ENCODE measurements around the gene VSTM4. TPM values are rescaled to one million over a fixed set of nuclear protein-coding genes. Genes with fewer than 3 reads are reported as not detected.

Gene VSTM4
- total and polyA plus RNA-seq, 2 experiments from 2014 or later: 9.5 to 12.3 TPM

- Histone ChIP-seq H3K9me3 (ENCODE audit: low read depth) (no peaks in the 10 kb centered on the region), H3K36me3 (ENCODE audit: low read depth) (no peaks in the 10 kb centered on the region), H2AFZ (no peak overlapping the region), H3F3A (ENCODE audit: insufficient read depth) (no peaks in the 10 kb centered on the region), H3K4me3 (no peak overlapping the region), H3K27ac (no peak overlapping the region), H3K9ac (no peak overlapping the region), H3K9me2 (ENCODE audit: insufficient read depth) (no peaks in the 10 kb centered on the region), H3K27me3 (replicated peaks; ENCODE audit: insufficient read depth) (no peaks in the 10 kb centered on the region), H4K20me1 (ENCODE audit: insufficient read depth) (no peaks in the 10 kb centered on the region), H3K4me2 (ENCODE audit: unreplicated experiment) (no peak overlapping the region), H3K79me2 (ENCODE audit: insufficient read depth) (no peaks in the 10 kb centered on the region), H3K4me1 (ENCODE audit: insufficient read depth) (peaks cover 5% of the 10 kb centered on the region)
- in situ Hi-C loops (cut with MboI): no loop called here
- DNase-seq: no peak
- 79 to 85% methylated on average over 5 to 7 of the region's 7 CpGs for WGBS, 2 experiments (ENCODE audit: low coverage in 1 of 2, low lambda C conversion rate in 2 of 2, missing lambda C conversion rate in 2 of 2)
- no peak for TF ChIP-seq EZH2 (IDR thresholded peaks at IDR 0.05; ENCODE audit: insufficient read depth, poor library complexity, severe bottlenecking)
These were observed 89.9 kb downstream of the VSTM4 start for GRCh38 chr10:49025347-49025983.

DNA sequence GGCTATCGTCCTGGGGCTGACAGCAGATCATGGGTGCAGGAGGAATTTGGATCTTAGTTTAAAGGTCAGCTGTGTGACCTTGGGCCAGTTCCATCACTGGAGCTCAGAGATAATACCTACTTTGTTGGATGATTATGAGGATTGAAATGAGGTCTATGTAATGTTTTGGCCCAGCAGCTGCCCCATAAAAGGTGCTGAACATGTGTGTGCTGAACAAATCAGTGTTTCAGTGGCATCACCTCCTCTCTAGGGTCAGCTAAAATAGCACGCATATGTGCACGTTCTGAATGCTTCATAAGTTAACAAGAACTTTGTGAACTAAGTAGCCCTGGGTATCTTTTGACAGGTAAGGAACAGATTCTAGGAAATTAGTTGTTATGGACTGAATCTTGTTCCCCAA, 90.8 kb downstream of the VSTM4 start:
- Histone ChIP-seq H3K36me3 (ENCODE audit: low read depth) (no peaks in the 10 kb centered on the region), H4K20me1 (ENCODE audit: insufficient read depth) (no peaks in the 10 kb centered on the region), H2AFZ (no peak overlapping the region), H3F3A (ENCODE audit: insufficient read depth) (no peaks in the 10 kb centered on the region), H3K4me2 (ENCODE audit: unreplicated experiment) (no peak overlapping the region), H3K27me3 (replicated peaks; ENCODE audit: insufficient read depth) (no peaks in the 10 kb centered on the region), H3K9ac (no peak overlapping the region), H3K79me2 (ENCODE audit: insufficient read depth) (no peaks in the 10 kb centered on the region), H3K4me1 (ENCODE audit: insufficient read depth) (peaks cover 5% of the 10 kb centered on the region), H3K9me2 (ENCODE audit: insufficient read depth) (no peaks in the 10 kb centered on the region), H3K9me3 (ENCODE audit: low read depth) (no peaks in the 10 kb centered on the region), H3K27ac (no peak overlapping the region), H3K4me3 (no peak overlapping the region)
- TF ChIP-seq EZH2phosphoT487 (IDR thresholded peaks at IDR 0.05; ENCODE audit: insufficient read depth, low read depth) (no peak), EZH2 (IDR thresholded peaks at IDR 0.05; ENCODE audit: insufficient read depth, poor library complexity, severe bottlenecking) (no peak)
- no peak for DNase-seq
- WGBS, 2 experiments (ENCODE audit: low coverage in 1 of 2, low lambda C conversion rate in 2 of 2, missing lambda C conversion rate in 2 of 2): 81 to 85% methylated on average over 3 of the region's 3 CpGs
- in situ Hi-C loops (cut with MboI): no loop called here

- peak overlapping the region; percentile 15; the same call in 1 of the 2 replicates for H3K27ac ChIP-seq
- DNase-seq: peak; percentile 49
- peak overlapping the region; percentile 49; the same call in 1 of the 2 replicates for H2AFZ ChIP-seq
These were observed 91.6 kb downstream of the VSTM4 start for GRCh38 chr10:49023752-49024151.

DNA sequence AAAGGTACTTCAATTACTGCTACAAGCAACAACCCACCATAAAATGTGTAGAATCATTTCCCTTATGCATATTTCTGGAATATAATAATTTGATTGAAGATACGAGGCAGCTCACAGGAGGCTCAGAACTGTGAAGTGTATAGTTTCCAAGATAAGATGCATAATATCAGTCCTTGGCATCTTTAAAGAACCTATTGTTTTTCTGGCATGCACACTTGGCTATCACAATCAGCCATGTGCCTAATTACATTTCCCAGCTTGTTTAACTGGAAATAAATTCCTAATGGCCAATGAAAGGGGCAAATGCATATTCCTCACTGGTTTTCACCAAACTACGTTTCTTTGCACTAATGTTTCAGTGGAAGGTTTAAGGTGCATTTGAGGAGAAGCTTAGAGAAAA, 92.3 kb downstream of the VSTM4 start:
- no peak overlapping the region for H3K4me3 ChIP-seq
- H3K27me3 ChIP-seq (replicated peaks; ENCODE audit: insufficient read depth): no peaks in the 10 kb centered on the region
- no peaks in the 10 kb centered on the region for H3K9me2 ChIP-seq (ENCODE audit: insufficient read depth)
- no peak overlapping the region for H3K27ac ChIP-seq
- H3K9ac ChIP-seq: no peak overlapping the region
- in situ Hi-C loops (cut with MboI): no loop called here
- TF ChIP-seq EZH2 (IDR thresholded peaks at IDR 0.05; ENCODE audit: insufficient read depth, poor library complexity, severe bottlenecking) (no peak), EZH2phosphoT487 (IDR thresholded peaks at IDR 0.05; ENCODE audit: insufficient read depth, low read depth) (no peak)
- DNase-seq: no peak
- H2AFZ ChIP-seq: no peak overlapping the region
- no peaks in the 10 kb centered on the region for H4K20me1 ChIP-seq (ENCODE audit: insufficient read depth)
- H3K9me3 ChIP-seq (ENCODE audit: low read depth): no peaks in the 10 kb centered on the region
- H3F3A ChIP-seq (ENCODE audit: insufficient read depth): no peaks in the 10 kb centered on the region
- no peaks in the 10 kb centered on the region for H3K79me2 ChIP-seq (ENCODE audit: insufficient read depth)
- peaks cover 5% of the 10 kb centered on the region for H3K4me1 ChIP-seq (ENCODE audit: insufficient read depth)
- H3K4me2 ChIP-seq (ENCODE audit: unreplicated experiment): no peak overlapping the region
- no peaks in the 10 kb centered on the region for H3K36me3 ChIP-seq (ENCODE audit: low read depth)
- 56 to 60% methylated on average over 2 of the region's 2 CpGs for WGBS, 2 experiments (ENCODE audit: low coverage in 1 of 2, low lambda C conversion rate in 2 of 2, missing lambda C conversion rate in 2 of 2)

More at GRCh38 chr10:49023752-49024151, 91.6 kb downstream of the VSTM4 start:
- TF ChIP-seq EZH2 (IDR thresholded peaks at IDR 0.05; ENCODE audit: insufficient read depth, poor library complexity, severe bottlenecking) (no peak), EZH2phosphoT487 (IDR thresholded peaks at IDR 0.05; ENCODE audit: insufficient read depth, low read depth) (no peak)
- Histone ChIP-seq H3F3A (ENCODE audit: insufficient read depth) (no peaks in the 10 kb centered on the region), H3K4me3 (no peak overlapping the region), H3K9me2 (ENCODE audit: insufficient read depth) (no peaks in the 10 kb centered on the region), H3K36me3 (ENCODE audit: low read depth) (no peaks in the 10 kb centered on the region), H3K4me2 (ENCODE audit: unreplicated experiment) (no peak overlapping the region), H3K9ac (0 out of 2 replicates have a peak overlapping the region, but pooled peaks have one; percentile 22), H3K9me3 (ENCODE audit: low read depth) (no peaks in the 10 kb centered on the region), H3K4me1 (ENCODE audit: insufficient read depth) (peaks cover 5% of the 10 kb centered on the region), H3K79me2 (ENCODE audit: insufficient read depth) (no peaks in the 10 kb centered on the region), H3K27me3 (replicated peaks; ENCODE audit: insufficient read depth) (no peaks in the 10 kb centered on the region), H4K20me1 (ENCODE audit: insufficient read depth) (no peaks in the 10 kb centered on the region)
- in situ Hi-C loops (cut with MboI): no loop called here
- 33 to 34% methylated on average over 5 of the region's 5 CpGs for whole genome bisulfite sequencing, 2 experiments (ENCODE audit: low coverage in 1 of 2, low lambda C conversion rate in 2 of 2, missing lambda C conversion rate in 2 of 2)
